Activated CD8-positive, alpha-beta memory T cell treated with anti-CD3 and anti-CD28 coated beads for 24 hours (primary cell): ENCODE measurements around the gene KCNK2.

ENCODE experiments used
- DNase-seq: peaks from one replicate; pipeline ENCODE4 v3.0.0-alpha.2; 2020

Gene KCNK2

GRCh38 chr1:215101511-215101910, 19.0 kb downstream of the KCNK2 start:
- DNase-seq, result no peak

- no peak for DNase-seq
Measured at GRCh38 chr1:215104283-215104682, 21.7 kb downstream of the KCNK2 start.

GRCh38 chr1:215106067-215106466, 23.5 kb downstream of the KCNK2 start:
- no peak for DNase-seq

- DNase-seq, result no peak
Measured at GRCh38 chr1:215109171-215109570, 26.6 kb downstream of the KCNK2 start.

- DNase-seq, result no peak
Measured at GRCh38 chr1:215111916-215112315, 29.4 kb downstream of the KCNK2 start.

- no peak for DNase-seq
Measured at GRCh38 chr1:215113776-215114153, 31.2 kb downstream of the KCNK2 start.

GRCh38 chr1:215114154-215114933, 31.8 kb downstream of the KCNK2 start:
- no peak for DNase-seq

- no peak for DNase-seq
Measured at GRCh38 chr1:215115760-215116159, 33.2 kb downstream of the KCNK2 start.

GRCh38 chr1:215118081-215118480, 35.5 kb downstream of the KCNK2 start:
- DNase-seq, result no peak

GRCh38 chr1:215119056-215119455, 36.5 kb downstream of the KCNK2 start:
- no peak for DNase-seq

GRCh38 chr1:215119719-215120365, 37.3 kb downstream of the KCNK2 start:
- no peak for DNase-seq

GRCh38 chr1:215128504-215128903, 46.0 kb downstream of the KCNK2 start:
- DNase-seq, result no peak

GRCh38 chr1:215131291-215131690, 48.8 kb downstream of the KCNK2 start:
- no peak for DNase-seq

GRCh38 chr1:215132156-215132555, 49.6 kb downstream of the KCNK2 start:
- no peak for DNase-seq

GRCh38 chr1:215133532-215133931, 51.0 kb downstream of the KCNK2 start:
- no peak for DNase-seq

- no peak for DNase-seq
Measured at GRCh38 chr1:215137985-215138384, 55.4 kb downstream of the KCNK2 start.

- DNase-seq, result no peak
Measured at GRCh38 chr1:215140135-215140534, 57.6 kb downstream of the KCNK2 start.

GRCh38 chr1:215141460-215141859, 58.9 kb downstream of the KCNK2 start:
- no peak for DNase-seq

GRCh38 chr1:215143497-215143896, 61.0 kb downstream of the KCNK2 start:
- no peak for DNase-seq

- no peak for DNase-seq
Measured at GRCh38 chr1:215146240-215146975, 63.9 kb downstream of the KCNK2 start.

GRCh38 chr1:215147024-215147423, 64.5 kb downstream of the KCNK2 start:
- no peak for DNase-seq

GRCh38 chr1:215151841-215152549, 69.5 kb downstream of the KCNK2 start:
- no peak for DNase-seq

- DNase-seq, result no peak
Measured at GRCh38 chr1:215156232-215156631, 73.7 kb downstream of the KCNK2 start.
